Heart left ventricle (tissue), 16 donors: ENCODE data around the gene VAMP7. TPM values are rescaled to one million over a fixed set of nuclear protein-coding genes. Genes with fewer than 3 reads are reported as not detected.

Source experiments
- ATAC-seq, 4 donors: fragments of 200-7000 bp; cut with Tn5 transposase; one replicate each; pipeline ENCODE4 v1.9.1; 2020 to 2022; ENCODE audit warnings: moderate library complexity in 4 of 4, mild to moderate bottlenecking in 3 of 4, moderate number of reproducible peaks in 1 of 4
- DNase-seq, 5 donors: peaks; one replicate each; pipeline ENCODE4 v3.0.0-alpha.2; 2020
- H3K27ac ChIP-seq, 12 donors: fragments of 200-600 bp; sonication (generic) in 4 of 12; one replicate each; pipeline versions ENCODE4 v1.5.0 to v1.8.0; 2016 to 2022; ENCODE audit warnings: mild to moderate bottlenecking in 2 of 12
- H3K27me3 ChIP-seq, 9 donors: fragments of 200-600 bp; sonication (generic) in 2 of 9; one replicate each; pipeline versions ENCODE4 v1.5.1 to v1.8.0; 2016 to 2022; ENCODE audit warnings: mild to moderate bottlenecking in 3 of 9
- H3K36me3 ChIP-seq, 9 donors: fragments of 200-600 bp; sonication (generic) in 2 of 9; one replicate each; pipeline versions ENCODE4 v1.5.0 to v1.8.0; 2018 to 2022; ENCODE audit warnings: mild to moderate bottlenecking in 2 of 9
- H3K4me1 ChIP-seq, 12 donors: fragments of 200-600 bp; sonication (generic) in 4 of 12; one replicate each; pipeline versions ENCODE4 v1.5.0 to v1.8.0; 2016 to 2022; ENCODE audit warnings: mild to moderate bottlenecking in 3 of 12
- H3K4me3 ChIP-seq, 12 donors: fragments of 200-600 bp; sonication (generic) in 4 of 12; one replicate each; pipeline versions ENCODE4 v1.5.0 to v1.8.0; 2017 to 2022; ENCODE audit warnings: mild to moderate bottlenecking in 9 of 12, moderate library complexity in 4 of 12
- H3K9me3 ChIP-seq, 12 donors: fragments of 200-600 bp; sonication (generic) in 4 of 12; one replicate each; pipeline versions ENCODE4 v1.5.0 to v1.8.0; 2016 to 2022; ENCODE audit warnings: mild to moderate bottlenecking in 1 of 12
- CTCF ChIP-seq, 12 donors: fragments of 200-600 bp; sonication (generic) in 4 of 12; IDR thresholded peaks; one replicate each; pipeline versions ENCODE4 v1.5.0 to v1.8.0; 2018 to 2022; ENCODE audit warnings: antibody characterized with exemption in 12 of 12, mild to moderate bottlenecking in 5 of 12
- POLR2A ChIP-seq, 2 donors: fragments of 450-650 bp; IDR thresholded peaks; one replicate each; pipeline ENCODE4 v1.6.1; 2017; ENCODE audit warnings: antibody characterized with exemption in 2 of 2, mild to moderate bottlenecking in 2 of 2, moderate library complexity in 2 of 2
- WGBS, 4 donors: extraction: QIAGEN DNeasy Blood & Tissue Kit in 2 of 4; methylation state at CpG; one replicate each; pipeline versions ENCODE4 v1.1.5 to v1.1.7; 2013 to 2018; 5-methylcytosine and 5-hydroxymethylcytosine counted together
- intact Hi-C, 10 donors: fragments of 100-400 bp; cut with DNase I; formaldehyde crosslinking; loops; one replicate each; pipeline versions ENCODE4 v1.11.1 to v1.14.2; 2022
- polyA plus RNA-seq, 2 donors: library from polyadenylated mRNA; stranded (reverse); fragments of 200-250 nt; gene quantifications; one replicate each; pipeline ENCODE4 v1.2.3, GENCODE V29; 2013
- total RNA-seq, 9 donors: library from RNA; depleted of rRNA in 2 of 9; stranded (reverse); fragments of >200 nt in 2 of 9; fragmentation: NEBNext Ultra II Directional in 3 of 9; extraction: Animal tissue kit (Norgen Biotek cat#: 25700) in 3 of 9; gene quantifications; one replicate each; pipeline versions ENCODE4 v1.1.0 to v1.2.4, GENCODE V29; 2016 to 2023
- donor health status: ischemic (EF 13 %, LVEDD 7.1; RV severe dilation, severe dysfunction).
- donor health status: healthy with polysubstance abuse.
- donor health status: DM: no; HTN: yes; CAD: no.
- donor health status: DM: no; HTN: no; CAD: no.
- donor health status: ischemic (EF 25% LVEDD 6.9; RV normal size, moderate dysfunction).
- donor health status: ischemic (EF 25% LVEDD 5.7; RV mildly dilated, moderate dysfunction).
- donor health status: healthy.
- donor health status: DM: yes; HTN: yes; CAD: no.
- donor health status: ischemic (EF 35%, LVEDD 5.7; RV mildly dilated, moderate dysfunction).
- donor health status: nonischemic (EF 11% LVEDD 7.7; RV severe dilation, severe dysfunction).
- donor health status: DM: yes; HTN: yes; CAD: no.
- donor health status: PGD.
- donor health status: ischemic (EF 29% LVEDD 5.4; RV normal size, mild dysfunction).
- donor health status: nonischemic (EF 23%, LVEDD 6.1; RV moderate dilation, normal function).

Gene VAMP7
- total and polyA plus RNA-seq, 11 donors = 11.2 to 40.8 (median 24.3) TPM

GRCh38 chrX:155891446-155892210, 10.5 kb downstream of the VAMP7 start:
- H3K4me1 ChIP-seq = peaks cover 0 to 23% (median 0%) of the 10 kb centered on the region in 12 donors
- TF ChIP-seq POLR2A (IDR thresholded peaks at IDR 0.05) = no peak
- no peak for TF ChIP-seq CTCF (IDR thresholded peaks at IDR 0.05)
- H3K27ac ChIP-seq = no peak overlapping the region
- no peak for DNase-seq
- WGBS, 4 donors = 44 to 53% (median 50%) methylated on average over 3 of the region's 3 CpGs
- peaks cover 0 to 58% (median 12%) of the 10 kb centered on the region in 9 donors for H3K36me3 ChIP-seq
- intact Hi-C loops = no loop called here
- no peaks in the 10 kb centered on the region for H3K27me3 ChIP-seq
- no peak overlapping the region for H3K4me3 ChIP-seq
- no peaks in the 10 kb centered on the region for H3K9me3 ChIP-seq
- no peak for ATAC-seq

- H3K4me3 ChIP-seq = no peak overlapping the region
- 42 to 70% (median 55%) methylated on average over 3 of the region's 3 CpGs for WGBS, 4 donors
- peaks cover 0 to 11% (median 0%) of the 10 kb centered on the region in 12 donors for H3K4me1 ChIP-seq
- no peak overlapping the region for H3K27ac ChIP-seq
- TF ChIP-seq POLR2A (IDR thresholded peaks at IDR 0.05) = no peak
- ATAC-seq (no peak), DNase-seq (no peak)
- peaks cover 0 to 73% (median 21%) of the 10 kb centered on the region in 9 donors for H3K36me3 ChIP-seq
- no peaks in the 10 kb centered on the region for H3K27me3 ChIP-seq
- H3K9me3 ChIP-seq = no peaks in the 10 kb centered on the region
- intact Hi-C loops = no loop called here
Measured at GRCh38 chrX:155893521-155893920, 12.4 kb downstream of the VAMP7 start.

GRCh38 chrX:155896512-155896911, 15.4 kb downstream of the VAMP7 start:
- peaks cover 0 to 7% (median 0%) of the 10 kb centered on the region in 12 donors for H3K9me3 ChIP-seq
- intact Hi-C loops = no loop called here
- no peak for ATAC-seq
- TF ChIP-seq POLR2A (IDR thresholded peaks at IDR 0.05) (no peak), CTCF (IDR thresholded peaks at IDR 0.05) (no peak)
- H3K36me3 ChIP-seq = peaks cover 0 to 76% (median 38%) of the 10 kb centered on the region in 9 donors
- no peak overlapping the region for H3K27ac ChIP-seq
- no peak overlapping the region for H3K4me3 ChIP-seq
- no peaks in the 10 kb centered on the region for H3K4me1 ChIP-seq
- DNase-seq = no peak
- H3K27me3 ChIP-seq = no peaks in the 10 kb centered on the region
- 73 to 80% (median 78%) methylated on average over 4 of the region's 4 CpGs for WGBS, 4 donors

- intact Hi-C loops = no loop called here
- H3K4me1 ChIP-seq = no peaks in the 10 kb centered on the region
- TF ChIP-seq CTCF (IDR thresholded peaks at IDR 0.05) = no peak
- no peak for TF ChIP-seq POLR2A (IDR thresholded peaks at IDR 0.05)
- peaks cover 0 to 10% (median 0%) of the 10 kb centered on the region in 12 donors for H3K9me3 ChIP-seq
- ATAC-seq (no peak), DNase-seq (no peak)
- no peak overlapping the region for H3K27ac ChIP-seq
- 64 to 82% (median 76%) methylated on average over 3 of the region's 3 CpGs for WGBS, 4 donors
- H3K36me3 ChIP-seq = peaks cover 0 to 60% (median 25%) of the 10 kb centered on the region in 9 donors
- H3K4me3 ChIP-seq = no peak overlapping the region
- H3K27me3 ChIP-seq = no peaks in the 10 kb centered on the region
Measured at GRCh38 chrX:155899366-155899765, 18.2 kb downstream of the VAMP7 start.
